Measurements from ENCODE around the gene BMAL1.

GRCh38 chr11:13367115-13367514, 89.5 kb downstream of the BMAL1 start:
- TF ChIP-seq TSHZ2 (CRISPR knock-in tag; IDR thresholded peaks at IDR 0.05) (no peak), TCF4 (CRISPR knock-in tag; IDR thresholded peaks at IDR 0.05; ENCODE audit: borderline replicate concordance) (no peak), SNAI2 (CRISPR knock-in tag; IDR thresholded peaks at IDR 0.05) (no peak), PATZ1 (CRISPR knock-in tag; IDR thresholded peaks at IDR 0.05; ENCODE audit: borderline replicate concordance) (no peak), CSDC2 (CRISPR knock-in tag; IDR thresholded peaks at IDR 0.05) (no peak)
